Stimulated activated effector memory CD8-positive, alpha-beta T cell treated with anti-CD3 and anti-CD28 coated beads, Interleukin-12 subunit alpha, Interleukin-12 subunit beta, amount 100 ng/mL, for 72 hours (primary cell): ENCODE data around the gene ABHD12.

Source experiments
- ATAC-seq: fragments of 150-1000 bp; cut with Tn5 transposase; 2 replicates; pipeline ENCODE4 v1.10.0; 2021
- DNase-seq, 2 donors: peaks; one replicate each; pipeline ENCODE4 v3.0.0; 2021 to 2022; ENCODE audit warnings: low spot score in 2 of 2
- H3K27ac Mint-ChIP-seq: one replicate; pipeline ENCODE4 v1.8.0; 2022; ENCODE audit warnings: mild to moderate bottlenecking, mixed read lengths
- H3K36me3 Mint-ChIP-seq: one replicate; pipeline ENCODE4 v1.8.0; 2022; ENCODE audit warnings: mild to moderate bottlenecking, mixed read lengths
- H3K4me1 Mint-ChIP-seq: one replicate; pipeline ENCODE4 v1.8.0; 2022; ENCODE audit warnings: mixed read lengths
- H3K4me3 Mint-ChIP-seq: one replicate; pipeline ENCODE4 v1.8.0; 2022; ENCODE audit warnings: mild to moderate bottlenecking, mixed read lengths
- H3K9me3 Mint-ChIP-seq: one replicate; pipeline ENCODE4 v1.8.0; 2022; ENCODE audit warnings: mixed read lengths

Gene ABHD12

GRCh38 chr20:25288291-25289181 lies 102.1 kb downstream of the ABHD12 start:
- DNase-seq (no peak), ATAC-seq (peak; percentile 78)
- Mint-ChIP-seq H3K27ac (peak overlapping the region; percentile 78), H3K9me3 (no peaks in the 10 kb centered on the region), H3K4me3 (no peak overlapping the region), H3K4me1 (peaks cover 5% of the 10 kb centered on the region), H3K36me3 (peaks cover 74% of the 10 kb centered on the region)

DNA sequence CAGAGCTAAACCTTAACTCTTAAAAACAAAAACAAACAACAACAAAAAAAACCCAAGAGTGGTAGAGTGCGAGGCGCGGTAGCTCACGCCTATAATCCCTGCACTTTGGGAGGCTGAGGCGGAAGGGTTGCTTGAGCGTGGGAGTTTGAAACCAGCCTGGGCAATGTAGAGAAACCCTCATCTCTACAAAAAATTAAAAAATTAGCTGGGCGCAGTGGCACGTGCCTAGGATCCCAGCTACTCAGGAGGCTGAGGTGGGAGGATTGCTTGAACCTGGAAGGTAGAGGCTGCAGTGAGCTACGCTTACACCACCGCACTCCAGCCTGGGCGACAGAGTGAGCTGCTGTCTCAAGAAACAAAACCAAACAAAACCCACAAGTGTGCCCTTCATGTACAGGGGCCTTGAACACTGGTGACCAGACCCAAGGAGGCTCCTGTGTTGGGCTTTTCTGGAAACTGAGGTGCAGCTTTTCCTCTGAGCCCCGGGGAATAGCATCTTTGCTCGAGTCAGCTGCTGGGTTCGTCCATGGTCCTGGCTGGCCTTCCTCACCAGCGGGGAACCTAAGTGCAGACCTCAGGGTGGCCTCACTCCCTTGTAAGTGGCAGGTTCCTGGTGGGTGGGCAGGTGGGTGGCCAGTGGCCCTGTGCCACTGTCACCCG lies 102.9 kb downstream of the ABHD12 start:
- H3K27ac Mint-ChIP-seq, result peak overlapping the region; percentile 32
- H3K36me3 Mint-ChIP-seq, result peaks cover 74% of the 10 kb centered on the region
- no peaks in the 10 kb centered on the region for H3K9me3 Mint-ChIP-seq
- no peak for DNase-seq
- H3K4me1 Mint-ChIP-seq, result peaks cover 5% of the 10 kb centered on the region
- no peak overlapping the region for H3K4me3 Mint-ChIP-seq
- no peak for ATAC-seq

DNA sequence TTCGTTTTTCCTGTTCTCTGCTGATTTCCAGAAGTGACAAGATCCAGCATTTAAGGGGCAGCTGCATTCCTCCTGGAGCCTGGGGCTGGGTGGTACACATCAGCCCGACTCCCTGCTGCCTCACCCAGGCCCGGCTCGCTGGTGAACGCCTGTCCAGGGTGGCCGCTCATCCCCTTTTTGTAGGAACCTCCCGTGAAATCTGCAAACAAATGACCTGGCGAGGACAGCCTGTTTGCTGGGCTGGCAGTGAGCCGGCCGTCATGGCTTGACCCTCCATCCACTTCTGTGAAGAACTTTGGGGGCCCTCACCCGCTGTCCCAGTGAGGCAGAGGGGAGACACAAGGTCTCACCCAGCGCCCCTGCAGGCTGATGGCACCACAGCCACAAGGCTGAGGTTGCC lies 103.7 kb downstream of the ABHD12 start:
- peaks cover 74% of the 10 kb centered on the region for H3K36me3 Mint-ChIP-seq
- no peaks in the 10 kb centered on the region for H3K9me3 Mint-ChIP-seq
- ATAC-seq (no peak), DNase-seq (no peak)
- peaks cover 9% of the 10 kb centered on the region for H3K4me1 Mint-ChIP-seq
- no peak overlapping the region for H3K4me3 Mint-ChIP-seq
- H3K27ac Mint-ChIP-seq, result peak overlapping the region; percentile 78

DNA sequence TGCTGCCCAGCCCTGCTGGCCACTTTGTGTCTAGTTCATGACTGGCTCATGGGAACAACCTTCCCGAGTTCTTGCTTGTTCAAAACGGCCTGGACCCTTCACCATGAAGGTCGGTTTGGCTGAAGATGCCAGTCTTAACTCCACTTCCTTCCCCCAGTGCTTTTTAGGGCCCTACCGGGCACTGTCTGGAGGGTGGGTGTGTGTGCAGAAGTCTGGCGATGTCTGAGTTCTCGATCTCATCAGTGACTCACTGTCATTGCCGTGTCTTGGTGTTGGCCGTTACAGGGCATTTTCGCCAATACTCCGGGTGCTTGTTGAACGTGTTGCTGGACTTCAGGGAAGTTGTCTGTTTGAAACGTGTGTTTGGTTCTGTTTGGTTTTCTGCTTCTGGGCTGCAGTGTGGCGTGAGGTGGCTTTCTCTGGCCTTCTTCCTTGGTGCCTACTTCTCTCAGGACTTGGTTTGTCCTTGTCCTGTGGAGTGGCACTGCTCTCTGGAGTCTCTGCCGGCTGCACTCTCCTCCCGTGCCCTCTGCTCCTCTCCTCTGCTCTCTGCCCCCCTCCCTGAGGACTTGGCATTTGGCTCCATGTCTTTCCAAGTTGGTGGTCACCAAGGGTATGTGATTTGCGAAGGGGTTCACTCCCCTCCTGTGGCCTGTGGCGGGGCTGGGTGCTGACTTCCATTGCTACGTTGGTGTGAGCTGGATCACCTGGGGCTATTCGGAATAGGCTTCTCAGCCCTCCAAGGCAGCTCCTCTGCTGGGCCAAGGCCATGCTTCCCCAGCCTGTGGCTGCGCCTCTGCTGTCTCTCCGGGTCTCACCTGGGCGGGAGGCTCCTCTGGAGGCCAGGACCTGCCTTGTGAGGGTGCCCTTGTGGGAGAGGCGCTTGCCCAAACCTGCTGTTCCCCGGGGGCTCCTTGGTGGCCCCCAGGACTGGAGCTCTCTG lies 104.5 kb downstream of the ABHD12 start:
- H3K27ac Mint-ChIP-seq, result peak overlapping the region; percentile 78
- H3K4me3 Mint-ChIP-seq, result no peak overlapping the region
- H3K9me3 Mint-ChIP-seq, result no peaks in the 10 kb centered on the region
- H3K4me1 Mint-ChIP-seq, result peaks cover 9% of the 10 kb centered on the region
- ATAC-seq (no peak), DNase-seq (no peak)
- peaks cover 68% of the 10 kb centered on the region for H3K36me3 Mint-ChIP-seq

DNA sequence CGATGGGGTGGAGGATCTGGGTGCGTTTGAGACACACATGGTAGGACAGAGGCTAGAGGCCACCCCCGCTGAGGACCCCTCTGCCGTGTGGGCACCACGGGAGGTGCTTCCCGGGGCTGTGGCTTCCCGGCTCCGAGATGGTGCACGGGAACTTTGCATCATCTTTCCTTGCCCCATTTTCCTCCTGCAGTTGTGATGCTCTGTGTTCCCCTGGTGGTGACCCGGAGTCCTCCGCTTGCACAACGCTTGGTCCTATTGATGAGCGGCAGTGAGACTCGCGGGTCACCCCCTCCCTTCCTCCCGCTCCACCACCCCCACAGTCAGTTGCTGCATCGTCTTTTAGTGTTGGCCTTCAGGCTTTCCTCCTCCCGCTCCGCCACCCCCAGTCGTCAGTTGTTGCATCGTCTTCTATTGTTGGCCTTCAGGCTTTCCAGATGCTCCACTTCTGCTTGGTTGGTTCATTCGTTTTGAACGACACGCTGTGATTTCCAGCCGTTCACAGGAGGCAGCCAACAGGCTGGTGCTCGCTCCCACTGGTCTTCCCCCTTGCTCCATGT lies 105.5 kb downstream of the ABHD12 start:
- DNase-seq, result no peak
- ATAC-seq, result no peak
- Mint-ChIP-seq H3K27ac (peak overlapping the region; percentile 33), H3K36me3 (peaks cover 59% of the 10 kb centered on the region), H3K4me1 (peaks cover 9% of the 10 kb centered on the region), H3K4me3 (no peak overlapping the region), H3K9me3 (no peaks in the 10 kb centered on the region)

DNA sequence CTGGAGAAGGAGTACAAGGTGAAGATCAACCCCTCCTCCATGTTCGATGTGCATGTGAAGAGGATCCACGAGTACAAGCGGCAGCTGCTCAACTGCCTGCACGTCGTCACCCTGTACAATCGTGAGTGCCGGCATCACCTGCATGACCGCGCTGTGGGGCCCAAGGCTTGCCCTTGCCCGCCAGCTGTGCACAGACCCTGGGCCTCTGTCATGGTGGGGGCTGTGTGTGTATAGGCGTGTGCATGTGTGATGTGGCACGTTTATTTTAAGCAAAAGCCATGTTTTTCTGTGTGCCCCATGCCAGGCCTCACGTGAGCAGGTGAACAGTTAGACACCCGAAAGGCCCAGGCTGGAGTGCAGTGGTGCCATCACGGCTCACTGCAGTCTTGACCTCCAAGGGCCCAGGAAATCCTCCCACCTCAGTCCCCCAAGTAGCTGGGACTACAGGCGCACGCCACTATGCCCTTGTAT lies 106.5 kb downstream of the ABHD12 start:
- Mint-ChIP-seq H3K4me3 (no peak overlapping the region), H3K9me3 (no peaks in the 10 kb centered on the region), H3K27ac (peak overlapping the region; percentile 36), H3K4me1 (peaks cover 9% of the 10 kb centered on the region), H3K36me3 (peaks cover 51% of the 10 kb centered on the region)
- DNase-seq, result no peak
- ATAC-seq, result no peak

GRCh38 chr20:25283221-25283951 lies 107.2 kb downstream of the ABHD12 start:
- H3K4me1 Mint-ChIP-seq, result peaks cover 9% of the 10 kb centered on the region
- no peak for DNase-seq
- peaks cover 43% of the 10 kb centered on the region for H3K36me3 Mint-ChIP-seq
- H3K27ac Mint-ChIP-seq, result peak overlapping the region; percentile 36
- ATAC-seq, result no peak
- H3K4me3 Mint-ChIP-seq, result no peak overlapping the region
- no peaks in the 10 kb centered on the region for H3K9me3 Mint-ChIP-seq

GRCh38 chr20:25282796-25283195 lies 107.8 kb downstream of the ABHD12 start:
- Mint-ChIP-seq H3K4me3 (no peak overlapping the region), H3K4me1 (peaks cover 9% of the 10 kb centered on the region), H3K27ac (peak overlapping the region; percentile 78), H3K9me3 (no peaks in the 10 kb centered on the region), H3K36me3 (peaks cover 43% of the 10 kb centered on the region)
- no peak for DNase-seq
- ATAC-seq, result no peak

DNA sequence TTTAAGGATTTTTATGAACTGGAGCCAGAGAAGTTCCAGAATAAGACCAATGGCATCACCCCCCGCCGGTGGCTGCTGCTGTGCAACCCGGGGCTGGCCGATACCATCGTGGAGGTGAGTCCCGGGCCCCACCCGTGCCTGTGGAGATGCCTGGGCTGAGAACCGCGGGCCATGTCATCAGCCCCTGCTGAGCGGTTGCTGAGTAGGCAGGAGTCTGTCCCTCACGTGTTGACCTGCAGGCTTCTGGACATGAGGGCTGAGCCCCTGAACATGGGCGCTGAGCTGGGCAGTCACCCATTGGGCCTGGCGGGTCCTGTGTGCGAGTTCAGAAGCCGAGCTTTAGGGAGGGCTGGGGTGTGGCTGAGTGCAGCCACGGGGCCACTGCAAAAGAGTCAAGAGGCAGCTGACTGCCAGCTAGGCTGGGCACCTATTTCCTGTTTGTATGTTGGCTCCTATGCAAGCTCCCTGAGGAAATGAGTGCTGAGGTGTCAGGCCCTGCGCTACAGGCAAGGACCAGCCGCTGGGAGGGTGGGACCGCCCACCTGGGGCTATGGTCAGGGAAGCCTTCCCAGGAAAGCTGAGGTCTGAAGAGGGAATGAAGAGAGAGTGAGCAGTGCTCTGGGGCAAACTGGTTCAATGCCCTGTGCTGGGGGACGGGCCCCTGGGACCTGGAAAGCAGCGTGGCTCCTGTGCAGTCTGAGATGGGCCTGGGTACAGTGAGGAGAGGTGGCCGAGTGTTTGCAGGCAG lies 108.4 kb downstream of the ABHD12 start:
- H3K27ac Mint-ChIP-seq, result peak overlapping the region; percentile 78

GRCh38 chr20:25281541-25281991 lies 109.1 kb downstream of the ABHD12 start:
- ATAC-seq (no peak), DNase-seq (no peak)
- H3K4me1 Mint-ChIP-seq, result peaks cover 5% of the 10 kb centered on the region
- no peak overlapping the region for H3K4me3 Mint-ChIP-seq
- peaks cover 37% of the 10 kb centered on the region for H3K36me3 Mint-ChIP-seq
- no peaks in the 10 kb centered on the region for H3K9me3 Mint-ChIP-seq
- no peak overlapping the region for H3K27ac Mint-ChIP-seq

More for the DNA sequence above, 108.4 kb downstream of the ABHD12 start:
- peaks cover 43% of the 10 kb centered on the region for H3K36me3 Mint-ChIP-seq
- no peaks in the 10 kb centered on the region for H3K9me3 Mint-ChIP-seq
- DNase-seq (no peak), ATAC-seq (no peak)
- peaks cover 9% of the 10 kb centered on the region for H3K4me1 Mint-ChIP-seq
- H3K4me3 Mint-ChIP-seq, result no peak overlapping the region

DNA sequence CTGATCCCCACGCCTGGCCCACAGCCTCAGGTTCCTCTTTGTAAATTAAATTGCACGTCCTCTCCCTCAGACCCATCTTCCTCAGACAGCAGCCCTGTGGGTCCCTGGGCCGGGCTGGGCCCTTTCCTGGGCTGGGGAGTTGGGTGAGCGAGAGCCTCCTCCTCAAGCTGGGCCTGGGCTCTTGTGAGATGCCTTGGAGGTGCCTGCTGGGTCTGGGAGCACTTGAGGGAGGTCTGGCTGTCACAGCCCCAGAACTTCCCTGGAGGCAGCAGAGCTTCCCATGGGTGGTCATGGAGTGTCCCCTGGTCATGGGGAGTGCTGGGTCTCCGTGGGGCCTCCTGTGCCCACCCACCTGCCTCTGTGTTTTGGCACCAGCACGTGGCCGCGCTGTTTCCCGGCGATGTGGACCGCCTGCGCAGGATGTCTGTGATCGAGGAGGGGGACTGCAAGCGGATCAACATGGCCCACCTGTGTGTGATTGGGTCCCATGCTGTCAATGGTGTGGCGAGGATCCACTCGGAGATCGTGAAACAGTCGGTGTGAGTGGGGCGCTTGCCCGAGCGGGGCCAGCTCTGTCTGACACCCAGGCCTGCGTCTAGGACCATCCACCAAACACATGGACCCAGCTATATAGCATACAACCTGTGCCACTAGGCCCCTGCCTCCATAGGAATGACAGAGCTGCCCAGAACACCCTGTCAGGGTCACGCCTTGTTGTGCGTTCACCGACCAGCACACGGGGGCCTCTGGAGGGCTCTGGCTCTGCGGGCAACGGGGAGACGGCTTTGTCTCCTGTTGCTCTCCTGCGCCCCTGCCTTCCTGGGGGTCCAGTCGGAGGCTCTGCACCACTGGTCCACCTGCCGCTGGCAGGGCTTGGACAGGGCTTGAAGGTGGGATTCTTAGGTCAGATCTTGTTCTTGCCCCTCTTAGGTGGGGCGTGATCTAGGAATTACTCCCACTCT lies 109.8 kb downstream of the ABHD12 start:
- Mint-ChIP-seq H3K4me3 (no peak overlapping the region), H3K9me3 (no peaks in the 10 kb centered on the region), H3K27ac (no peak overlapping the region), H3K4me1 (peaks cover 5% of the 10 kb centered on the region), H3K36me3 (peaks cover 35% of the 10 kb centered on the region)
- no peak for DNase-seq
- no peak for ATAC-seq

GRCh38 chr20:25280051-25280573 lies 110.5 kb downstream of the ABHD12 start:
- H3K4me3 Mint-ChIP-seq, result no peak overlapping the region
- H3K4me1 Mint-ChIP-seq, result peaks cover 5% of the 10 kb centered on the region
- no peak for ATAC-seq
- peaks cover 35% of the 10 kb centered on the region for H3K36me3 Mint-ChIP-seq
- H3K27ac Mint-ChIP-seq, result no peak overlapping the region
- DNase-seq, result no peak
- H3K9me3 Mint-ChIP-seq, result no peaks in the 10 kb centered on the region
